ENCODE measurements around the gene ARHGEF19. TPM values are rescaled to one million over a fixed set of nuclear protein-coding genes. Genes with fewer than 3 reads are reported as not detected.

Gene ARHGEF19
- total and polyA plus RNA-seq, 2 of the 13 experiments (the other 11 are each of a cell fraction or from before 2014, with no cell fraction given): 1.7 to 1.8 TPM

- peak; percentile 22; the same call in 1 of the 2 replicates for TF ChIP-seq ZNF142 (CRISPR knock-in tag; IDR thresholded peaks at IDR 0.05)
- TF ChIP-seq, protein P1, sequence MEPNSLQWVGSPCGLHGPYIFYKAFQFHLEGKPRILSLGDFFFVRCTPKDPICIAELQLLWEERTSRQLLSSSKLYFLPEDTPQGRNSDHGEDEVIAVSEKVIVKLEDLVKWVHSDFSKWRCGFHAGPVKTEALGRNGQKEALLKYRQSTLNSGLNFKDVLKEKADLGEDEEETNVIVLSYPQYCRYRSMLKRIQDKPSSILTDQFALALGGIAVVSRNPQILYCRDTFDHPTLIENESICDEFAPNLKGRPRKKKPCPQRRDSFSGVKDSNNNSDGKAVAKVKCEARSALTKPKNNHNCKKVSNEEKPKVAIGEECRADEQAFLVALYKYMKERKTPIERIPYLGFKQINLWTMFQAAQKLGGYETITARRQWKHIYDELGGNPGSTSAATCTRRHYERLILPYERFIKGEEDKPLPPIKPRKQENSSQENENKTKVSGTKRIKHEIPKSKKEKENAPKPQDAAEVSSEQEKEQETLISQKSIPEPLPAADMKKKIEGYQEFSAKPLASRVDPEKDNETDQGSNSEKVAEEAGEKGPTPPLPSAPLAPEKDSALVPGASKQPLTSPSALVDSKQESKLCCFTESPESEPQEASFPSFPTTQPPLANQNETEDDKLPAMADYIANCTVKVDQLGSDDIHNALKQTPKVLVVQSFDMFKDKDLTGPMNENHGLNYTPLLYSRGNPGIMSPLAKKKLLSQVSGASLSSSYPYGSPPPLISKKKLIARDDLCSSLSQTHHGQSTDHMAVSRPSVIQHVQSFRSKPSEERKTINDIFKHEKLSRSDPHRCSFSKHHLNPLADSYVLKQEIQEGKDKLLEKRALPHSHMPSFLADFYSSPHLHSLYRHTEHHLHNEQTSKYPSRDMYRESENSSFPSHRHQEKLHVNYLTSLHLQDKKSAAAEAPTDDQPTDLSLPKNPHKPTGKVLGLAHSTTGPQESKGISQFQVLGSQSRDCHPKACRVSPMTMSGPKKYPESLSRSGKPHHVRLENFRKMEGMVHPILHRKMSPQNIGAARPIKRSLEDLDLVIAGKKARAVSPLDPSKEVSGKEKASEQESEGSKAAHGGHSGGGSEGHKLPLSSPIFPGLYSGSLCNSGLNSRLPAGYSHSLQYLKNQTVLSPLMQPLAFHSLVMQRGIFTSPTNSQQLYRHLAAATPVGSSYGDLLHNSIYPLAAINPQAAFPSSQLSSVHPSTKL (CRISPR knock-in tag; IDR thresholded peaks at IDR 0.05): peak; percentile 66
- 0 out of 2 replicates have a peak, but pooled peaks have one; percentile 24 for TF ChIP-seq ZNF619 (CRISPR knock-in tag; IDR thresholded peaks at IDR 0.05)
- peak; percentile 92 for TF ChIP-seq HOXA3 (CRISPR knock-in tag; IDR thresholded peaks at IDR 0.05)
- TF ChIP-seq REPIN1 (CRISPR knock-in tag; IDR thresholded peaks at IDR 0.05; ENCODE audit: borderline replicate concordance, low read depth): 0 out of 2 replicates have a peak, but pooled peaks have one; percentile 49
- TF ChIP-seq POGZ (CRISPR knock-in tag; IDR thresholded peaks at IDR 0.05): no peak
- no peak for TF ChIP-seq ONECUT2 (CRISPR knock-in tag; IDR thresholded peaks at IDR 0.05)
- peak; percentile 66 for TF ChIP-seq RARA (CRISPR knock-in tag; IDR thresholded peaks at IDR 0.05)
- TF ChIP-seq ZNF629 (CRISPR knock-in tag; conservative IDR thresholded peaks at IDR 0.05): peak; percentile 95
- TF ChIP-seq FOXJ3 (CRISPR knock-in tag; IDR thresholded peaks at IDR 0.05; ENCODE audit: borderline replicate concordance): 0 out of 2 replicates have a peak, but pooled peaks have one; percentile 30
- TF ChIP-seq BCL6 (CRISPR knock-in tag; IDR thresholded peaks at IDR 0.05): peak; percentile 47; the same call in 1 of the 2 replicates
- TF ChIP-seq, protein P2, sequence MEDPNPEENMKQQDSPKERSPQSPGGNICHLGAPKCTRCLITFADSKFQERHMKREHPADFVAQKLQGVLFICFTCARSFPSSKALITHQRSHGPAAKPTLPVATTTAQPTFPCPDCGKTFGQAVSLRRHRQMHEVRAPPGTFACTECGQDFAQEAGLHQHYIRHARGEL (CRISPR knock-in tag; IDR thresholded peaks at IDR 0.05): no peak
- TF ChIP-seq ZNF547 (CRISPR knock-in tag; IDR thresholded peaks at IDR 0.05): no peak
- TF ChIP-seq U2AF2 (IDR thresholded peaks at IDR 0.05; ENCODE audit: low read depth, low read length): no peak
- no peak for TF ChIP-seq CSRNP2 (CRISPR knock-in tag; conservative IDR thresholded peaks at IDR 0.05; ENCODE audit: low read depth)
- no peak for TF ChIP-seq RFX1 (IDR thresholded peaks at IDR 0.05)
Observed at GRCh38 chr1:16164213-16165072, 48.0 kb downstream of the ARHGEF19 start (continued).

Measured in HepG2 (cell line).